ENCODE data around the gene SLC30A2.

DNA sequence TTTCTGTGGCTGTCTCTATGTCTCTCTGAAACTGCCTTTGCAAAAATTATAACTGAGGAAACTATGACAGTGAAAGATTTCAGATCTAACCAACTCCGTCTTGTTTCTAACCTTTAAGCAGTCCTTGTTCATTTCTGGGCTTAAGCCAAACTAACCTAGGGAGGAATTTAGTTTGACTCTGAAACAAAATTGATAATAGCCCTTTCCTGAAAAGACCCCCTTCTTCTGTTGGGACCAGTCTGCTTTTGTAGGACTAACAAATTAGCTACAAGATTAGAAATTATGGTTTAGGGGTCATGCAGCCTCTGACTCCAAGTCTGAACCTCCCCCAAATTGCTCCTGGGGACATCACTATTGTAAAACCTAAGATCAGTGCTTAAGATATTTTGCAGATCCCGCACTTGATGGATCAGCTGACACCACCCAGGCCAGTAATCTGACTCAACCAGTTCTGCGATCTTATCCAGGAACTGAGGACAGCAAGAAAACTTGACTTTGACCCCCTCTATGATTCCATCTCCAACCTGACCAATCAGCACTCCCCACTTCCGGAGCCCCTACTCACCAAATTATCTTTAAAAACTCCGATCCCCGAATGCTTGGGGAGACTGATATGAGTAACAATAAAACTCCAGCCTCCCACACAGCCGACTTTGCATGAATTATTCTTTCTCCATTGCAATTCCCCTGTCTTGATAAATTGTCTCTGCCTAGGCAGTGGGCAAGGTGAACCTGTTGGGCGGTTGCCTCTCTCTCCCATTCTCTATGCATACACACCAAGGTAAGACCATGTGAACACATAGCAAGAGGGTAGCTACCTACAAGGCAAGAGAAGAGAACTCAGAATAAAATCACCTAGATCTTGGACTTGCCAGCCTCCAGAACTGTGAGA, 32.6 kb upstream of the SLC30A2 start:
- TF ChIP-seq, protein P1, sequence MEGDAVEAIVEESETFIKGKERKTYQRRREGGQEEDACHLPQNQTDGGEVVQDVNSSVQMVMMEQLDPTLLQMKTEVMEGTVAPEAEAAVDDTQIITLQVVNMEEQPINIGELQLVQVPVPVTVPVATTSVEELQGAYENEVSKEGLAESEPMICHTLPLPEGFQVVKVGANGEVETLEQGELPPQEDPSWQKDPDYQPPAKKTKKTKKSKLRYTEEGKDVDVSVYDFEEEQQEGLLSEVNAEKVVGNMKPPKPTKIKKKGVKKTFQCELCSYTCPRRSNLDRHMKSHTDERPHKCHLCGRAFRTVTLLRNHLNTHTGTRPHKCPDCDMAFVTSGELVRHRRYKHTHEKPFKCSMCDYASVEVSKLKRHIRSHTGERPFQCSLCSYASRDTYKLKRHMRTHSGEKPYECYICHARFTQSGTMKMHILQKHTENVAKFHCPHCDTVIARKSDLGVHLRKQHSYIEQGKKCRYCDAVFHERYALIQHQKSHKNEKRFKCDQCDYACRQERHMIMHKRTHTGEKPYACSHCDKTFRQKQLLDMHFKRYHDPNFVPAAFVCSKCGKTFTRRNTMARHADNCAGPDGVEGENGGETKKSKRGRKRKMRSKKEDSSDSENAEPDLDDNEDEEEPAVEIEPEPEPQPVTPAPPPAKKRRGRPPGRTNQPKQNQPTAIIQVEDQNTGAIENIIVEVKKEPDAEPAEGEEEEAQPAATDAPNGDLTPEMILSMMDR (IDR thresholded peaks at IDR 0.05): no peak
- no peak for TF ChIP-seq POLR2A (IDR thresholded peaks at IDR 0.05)
